ENCODE data around the gene ZNF845.
A peak's percentile ranks its signal among the peaks of the same experiment; 100 is the strongest.
"Not testable (repeated sequence)": the region's sequence is repeated elsewhere in the genome, so short reads cannot be mapped to it uniquely, and the experiment has no call there.

The ZNF845 gene

GRCh38 chr19:53333463-53334449, at the start of gene ZNF845:
TSS of gene ZNF845 (plus strand) at chr19:53333749. CDS start at chr19:53341308, 7,559 bp downstream.
- POLR2A ChIA-PET, result no interaction called here
- peak; percentile 82 for DNase-seq (ENCODE audit: extremely low spot score)
- CTCF ChIA-PET, result no interaction called here
- TF ChIP-seq BHLHE40 (IDR thresholded peaks at IDR 0.05; ENCODE audit: borderline replicate concordance) (no peak), L3MBTL2 (conservative IDR thresholded peaks at IDR 0.05) (peak; percentile 62), ELF4 (IDR thresholded peaks at IDR 0.05) (peak; percentile 73)

GRCh38 chr19:53285087-53285486, 48.5 kb upstream of the ZNF845 start:
- DNase-seq (ENCODE audit: extremely low spot score), result no peak
- CTCF ChIA-PET, result no interaction called here

GRCh38 chr19:53290758-53291549, 42.6 kb upstream of the ZNF845 start:
- ChIA-PET POLR2A (no interaction called here), CTCF (no interaction called here)
- no peak for TF ChIP-seq ARNT (IDR thresholded peaks at IDR 0.05)
- TF ChIP-seq NFRKB (IDR thresholded peaks at IDR 0.05), result no peak
- no peak for TF ChIP-seq L3MBTL2 (conservative IDR thresholded peaks at IDR 0.05)
- TF ChIP-seq ZNF384 (IDR thresholded peaks at IDR 0.05), result no peak
- TF ChIP-seq SUZ12 (IDR thresholded peaks at IDR 0.05), result no peak
- TF ChIP-seq FOXK2 (IDR thresholded peaks at IDR 0.05), result no peak
- no peak for TF ChIP-seq HDGF (IDR thresholded peaks at IDR 0.05; ENCODE audit: borderline replicate concordance)
- no peak for TF ChIP-seq TARDBP (IDR thresholded peaks at IDR 0.05)
- TF ChIP-seq BHLHE40 (IDR thresholded peaks at IDR 0.05; ENCODE audit: borderline replicate concordance), result no peak
- no peak for TF ChIP-seq FOXM1 (IDR thresholded peaks at IDR 0.05; ENCODE audit: borderline replicate concordance)
- no peak for TF ChIP-seq LEF1 (IDR thresholded peaks at IDR 0.05; ENCODE audit: borderline replicate concordance)
- no peak for TF ChIP-seq SP1 (IDR thresholded peaks at IDR 0.05)
- TF ChIP-seq PKNOX1 (IDR thresholded peaks at IDR 0.05), result no peak
- DNase-seq (ENCODE audit: extremely low spot score), result no peak

More at GRCh38 chr19:53285087-53285486, 48.5 kb upstream of the ZNF845 start:
- POLR2A ChIA-PET, result no interaction called here
- no peak for TF ChIP-seq ZNF384 (IDR thresholded peaks at IDR 0.05)

GRCh38 chr19:53294786-53295441, 38.6 kb upstream of the ZNF845 start:
- no peak for TF ChIP-seq LEF1 (IDR thresholded peaks at IDR 0.05; ENCODE audit: borderline replicate concordance)
- TF ChIP-seq SP1 (IDR thresholded peaks at IDR 0.05), result no peak
- no peak for TF ChIP-seq L3MBTL2 (conservative IDR thresholded peaks at IDR 0.05)
- TF ChIP-seq SUZ12 (IDR thresholded peaks at IDR 0.05), result no peak
- no peak for TF ChIP-seq FOXM1 (IDR thresholded peaks at IDR 0.05; ENCODE audit: borderline replicate concordance)
- TF ChIP-seq ELF4 (IDR thresholded peaks at IDR 0.05), result no peak
- no peak for TF ChIP-seq CTBP1 (IDR thresholded peaks at IDR 0.05; ENCODE audit: borderline replicate concordance)
- no peak for TF ChIP-seq ARNT (IDR thresholded peaks at IDR 0.05)
- no peak for TF ChIP-seq PKNOX1 (IDR thresholded peaks at IDR 0.05)
- no peak for TF ChIP-seq BHLHE40 (IDR thresholded peaks at IDR 0.05; ENCODE audit: borderline replicate concordance)
- no peak for TF ChIP-seq ZNF384 (IDR thresholded peaks at IDR 0.05)
- TF ChIP-seq TARDBP (IDR thresholded peaks at IDR 0.05), result no peak
- no peak for TF ChIP-seq HDGF (IDR thresholded peaks at IDR 0.05; ENCODE audit: borderline replicate concordance)
- no peak for TF ChIP-seq FOXA1 (IDR thresholded peaks at IDR 0.05)
- no peak for TF ChIP-seq NFRKB (IDR thresholded peaks at IDR 0.05)
- TF ChIP-seq FOXK2 (IDR thresholded peaks at IDR 0.05), result no peak
- POLR2A ChIA-PET, result no interaction called here
- DNase-seq (ENCODE audit: extremely low spot score), result no peak
- CTCF ChIA-PET, result no interaction called here

GRCh38 chr19:53301341-53301740, 32.2 kb upstream of the ZNF845 start:
- DNase-seq (ENCODE audit: extremely low spot score); POLR2A ChIA-PET; CTCF ChIA-PET: not testable (repeated sequence)

GRCh38 chr19:53308339-53308811, 25.2 kb upstream of the ZNF845 start:
- no peak for TF ChIP-seq ELF4 (IDR thresholded peaks at IDR 0.05)
- TF ChIP-seq FOXM1 (IDR thresholded peaks at IDR 0.05; ENCODE audit: borderline replicate concordance), result no peak
- no peak for TF ChIP-seq FOXK2 (IDR thresholded peaks at IDR 0.05)
- TF ChIP-seq LEF1 (IDR thresholded peaks at IDR 0.05; ENCODE audit: borderline replicate concordance), result no peak
- no peak for TF ChIP-seq CTBP1 (IDR thresholded peaks at IDR 0.05; ENCODE audit: borderline replicate concordance)
- no peak for TF ChIP-seq HDGF (IDR thresholded peaks at IDR 0.05; ENCODE audit: borderline replicate concordance)
- TF ChIP-seq ZNF384 (IDR thresholded peaks at IDR 0.05), result no peak
- TF ChIP-seq NFRKB (IDR thresholded peaks at IDR 0.05), result no peak
- no peak for TF ChIP-seq SP1 (IDR thresholded peaks at IDR 0.05)
- no peak for TF ChIP-seq TARDBP (IDR thresholded peaks at IDR 0.05)
- TF ChIP-seq ARNT (IDR thresholded peaks at IDR 0.05), result no peak
- no peak for TF ChIP-seq FOXA1 (IDR thresholded peaks at IDR 0.05)
- TF ChIP-seq BHLHE40 (IDR thresholded peaks at IDR 0.05; ENCODE audit: borderline replicate concordance), result no peak
- TF ChIP-seq PKNOX1 (IDR thresholded peaks at IDR 0.05), result no peak
- TF ChIP-seq L3MBTL2 (conservative IDR thresholded peaks at IDR 0.05), result no peak
- TF ChIP-seq SUZ12 (IDR thresholded peaks at IDR 0.05), result no peak
- ChIA-PET POLR2A (no interaction called here), CTCF (no interaction called here)
- no peak for DNase-seq (ENCODE audit: extremely low spot score)
